ENCODE results near the gene PCGF6. TPM values are rescaled to one million over a fixed set of nuclear protein-coding genes. Genes with fewer than 3 reads are reported as not detected.

PCGF6 gene
- total RNA-seq, 8 experiments from 2014 or later, result 6.2 to 15.4 (median 7.9) TPM

DNA sequence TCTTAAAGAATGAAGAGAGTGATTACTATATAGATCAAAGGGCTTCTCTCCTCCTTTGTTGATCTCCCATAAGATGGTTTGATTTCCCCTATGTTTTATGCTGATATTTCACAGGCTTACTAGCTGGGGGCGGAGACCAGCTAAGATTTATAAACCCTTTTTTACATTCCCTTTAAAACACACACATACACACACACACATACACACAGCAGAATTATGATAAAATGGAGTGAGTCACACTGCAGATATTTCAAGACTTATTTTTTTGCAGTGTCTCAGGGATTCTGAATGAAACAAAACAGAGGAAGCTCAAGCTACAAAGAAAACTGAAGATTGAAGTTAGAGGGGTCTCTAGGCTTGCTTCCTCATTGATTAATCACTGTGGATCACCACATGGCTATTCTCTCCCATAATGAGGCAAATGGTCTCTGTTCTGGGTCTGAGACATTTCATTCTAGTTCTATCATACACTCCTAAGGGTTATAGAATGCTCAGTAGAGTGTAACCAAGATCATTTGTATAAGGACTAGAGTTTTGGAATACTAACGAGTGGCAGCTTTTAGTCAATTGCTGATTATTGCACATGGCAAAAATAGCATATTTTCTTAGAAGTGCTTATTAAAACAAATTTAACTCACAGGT lies 55.4 kb downstream of the PCGF6 start:
- Histone ChIP-seq H3K4me3 (no peak overlapping the region), H3K4me1 (replicated peaks in 1 of 2) (peaks cover 2 to 30% of the 10 kb centered on the region in 2 donors), H3K27ac (no peak overlapping the region)
- WGBS, 10 experiments, result 0 to 93% (median 39%) methylated on average over 1 to 2 of the region's 2 CpGs; no CpG with 5 or more reads in 3 of the 10 experiments
- peak; percentile 73 to 98 (median 90) for ATAC-seq (replicated peaks in 6 of 8)
- in situ Hi-C loops (cut with MboI; ENCODE audit: low pct_unique_long_range_greater_than_20kb in 2 of 9, low sequenced_read_pairs in 9 of 9, unreplicated experiment in 9 of 9), result no loop called here

DNA sequence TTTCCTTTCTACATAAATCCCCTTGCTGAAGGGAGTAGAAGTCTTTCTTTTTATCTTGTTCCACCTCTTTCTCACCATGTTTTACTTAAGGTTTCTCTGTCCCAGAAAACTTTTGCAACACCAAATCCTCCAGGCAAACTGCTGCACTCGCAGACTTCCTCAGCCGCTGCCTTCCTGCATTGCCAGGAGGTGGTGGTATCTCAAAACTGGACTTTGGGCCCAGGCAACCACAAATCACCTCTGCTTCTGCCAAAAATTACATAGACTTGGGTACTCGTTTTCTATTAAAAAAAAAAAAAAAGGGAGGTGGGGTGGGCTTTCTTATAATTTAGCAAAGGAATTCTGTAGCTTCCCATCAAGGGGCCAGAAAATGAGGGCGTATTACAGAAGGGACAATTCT lies 59.4 kb downstream of the PCGF6 start:
- H3K27ac ChIP-seq, result no peak overlapping the region
- in situ Hi-C loops (cut with MboI; ENCODE audit: low pct_unique_long_range_greater_than_20kb in 2 of 9, low sequenced_read_pairs in 9 of 9, unreplicated experiment in 9 of 9), result no loop called here
- 18 to 96% (median 70%) methylated on average over 2 to 4 of the region's 4 CpGs; no CpG with 5 or more reads in 4 of the 10 experiments for WGBS, 10 experiments
- H3K4me1 ChIP-seq (replicated peaks in 1 of 2), result peaks cover 2 to 18% of the 10 kb centered on the region in 2 donors
- H3K4me3 ChIP-seq, result no peak overlapping the region
- ATAC-seq (replicated peaks in 6 of 8), result no peak

DNA sequence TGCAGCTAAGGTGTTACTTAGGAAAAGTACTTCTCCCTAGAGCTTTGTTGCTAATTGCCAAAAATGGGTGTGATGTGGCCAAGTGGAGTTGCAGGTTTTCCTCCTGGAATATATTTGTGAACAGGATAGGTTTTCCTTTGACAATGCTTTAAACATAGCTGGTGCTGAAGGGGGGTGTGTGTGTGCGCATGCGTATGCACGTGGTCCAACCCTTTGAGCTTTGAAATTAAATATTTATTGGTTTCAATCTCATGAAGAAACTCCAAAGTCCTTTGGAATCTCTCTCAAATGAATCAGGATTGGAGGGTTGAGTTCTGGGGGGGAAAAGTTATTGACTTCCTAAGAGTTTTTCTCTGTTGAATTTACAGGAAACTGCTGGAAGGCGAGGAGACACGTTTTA lies 62.9 kb downstream of the PCGF6 start:
- Histone ChIP-seq H3K4me3 (no peak overlapping the region), H3K27ac (no peak overlapping the region), H3K4me1 (replicated peaks in 1 of 2) (peaks cover 0 to 10% of the 10 kb centered on the region in 2 donors)
- in situ Hi-C loops (cut with MboI; ENCODE audit: low pct_unique_long_range_greater_than_20kb in 2 of 9, low sequenced_read_pairs in 9 of 9, unreplicated experiment in 9 of 9), result no loop called here
- WGBS, 10 experiments, result 36 to 95% (median 70%) methylated on average over 2 to 5 of the region's 5 CpGs; no CpG with 5 or more reads in 2 of the 10 experiments
- no peak for ATAC-seq (replicated peaks in 6 of 8)

DNA sequence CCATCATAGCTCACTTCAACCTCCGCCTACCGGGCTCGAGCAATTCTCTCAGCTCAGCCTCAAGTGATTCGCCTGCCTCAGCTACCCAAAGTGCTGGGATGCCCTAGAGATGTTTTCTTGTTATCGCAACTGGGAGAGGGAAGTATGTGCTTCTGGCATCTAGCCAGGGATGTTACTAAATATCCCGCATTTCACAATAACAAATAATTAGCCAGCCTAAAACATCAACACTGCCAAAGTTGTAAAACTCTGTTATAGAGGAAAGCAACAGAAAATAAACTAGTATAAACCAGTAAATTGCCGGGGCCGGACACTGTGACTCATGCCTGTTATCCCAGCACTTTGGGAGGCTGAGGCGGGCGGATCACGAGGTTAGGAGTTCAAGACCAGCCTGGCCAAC lies 66.8 kb downstream of the PCGF6 start:
- no peak overlapping the region for H3K4me3 ChIP-seq
- H3K27ac ChIP-seq, result no peak overlapping the region
- H3K4me1 ChIP-seq (replicated peaks in 1 of 2), result peaks cover 3 to 15% of the 10 kb centered on the region in 2 donors
- WGBS, 10 experiments, result 35 to 100% (median 80%) methylated on average over 3 to 9 of the region's 11 CpGs; no CpG with 5 or more reads in 2 of the 10 experiments
- ATAC-seq (replicated peaks in 6 of 8), result no peak
- in situ Hi-C loops (cut with MboI; ENCODE audit: low pct_unique_long_range_greater_than_20kb in 2 of 9, low sequenced_read_pairs in 9 of 9, unreplicated experiment in 9 of 9), result no loop called here

DNA sequence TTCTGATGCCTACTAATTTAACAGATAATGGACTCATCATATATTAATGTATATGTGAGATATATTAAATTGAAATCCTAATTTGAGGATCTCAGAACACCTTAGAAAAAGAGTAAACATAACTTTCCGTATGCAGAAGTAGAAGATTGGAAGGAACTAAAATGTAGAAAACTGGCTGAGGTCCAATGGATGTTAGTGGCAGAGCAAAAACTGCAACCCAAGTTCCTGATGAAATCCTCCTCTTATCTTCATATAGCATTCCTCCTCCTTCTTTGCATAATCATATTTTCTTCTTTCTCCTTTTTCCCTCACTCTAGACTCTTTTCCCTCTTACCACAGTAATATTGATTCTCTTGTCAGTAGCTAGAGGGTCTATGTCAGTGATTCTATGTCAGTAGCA lies 68.0 kb downstream of the PCGF6 start:
- H3K4me3 ChIP-seq, result peak overlapping the region; percentile 60 to 98 (median 70)
- in situ Hi-C loops (cut with MboI; ENCODE audit: low pct_unique_long_range_greater_than_20kb in 2 of 9, low sequenced_read_pairs in 9 of 9, unreplicated experiment in 9 of 9), result no loop called here

DNA sequence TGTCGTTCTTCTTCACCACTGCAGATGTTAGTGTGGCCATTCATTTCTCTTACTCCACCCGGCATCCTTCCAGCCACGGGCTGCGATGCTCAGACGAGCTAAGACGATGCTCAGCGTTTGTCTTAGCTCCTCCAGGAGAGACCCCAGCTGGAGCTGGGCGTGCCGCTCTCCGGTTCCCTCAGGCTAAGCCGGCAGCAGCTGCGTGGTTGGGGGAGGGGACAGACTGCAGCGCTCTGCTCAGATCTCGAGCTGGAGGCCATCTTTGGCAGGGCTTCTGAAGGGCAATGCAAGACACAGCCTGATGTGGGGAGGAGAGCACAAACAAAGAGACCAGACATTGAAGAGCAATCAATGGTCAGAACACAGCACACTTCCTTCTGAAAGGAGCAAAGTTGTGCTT lies 69.2 kb downstream of the PCGF6 start:
- peak overlapping the region; percentile 56 to 85 for H3K27ac ChIP-seq
- H3K4me3 ChIP-seq, result peak overlapping the region; percentile 60 to 98 (median 70)
- peak; percentile 75 to 89 (median 79) for ATAC-seq (replicated peaks in 6 of 8)

More for the DNA sequence above, 68.0 kb downstream of the PCGF6 start:
- Histone ChIP-seq H3K4me1 (replicated peaks in 1 of 2) (peaks cover 3 to 15% of the 10 kb centered on the region in 2 donors), H3K27ac (peak overlapping the region in 1 of 2 donors; percentile 85)
- 29 to 100% (median 94%) methylated on average over 1 of the region's 1 CpG; no CpG with 5 or more reads in 2 of the 10 experiments for WGBS, 10 experiments
- ATAC-seq (replicated peaks in 6 of 8), result no peak

DNA sequence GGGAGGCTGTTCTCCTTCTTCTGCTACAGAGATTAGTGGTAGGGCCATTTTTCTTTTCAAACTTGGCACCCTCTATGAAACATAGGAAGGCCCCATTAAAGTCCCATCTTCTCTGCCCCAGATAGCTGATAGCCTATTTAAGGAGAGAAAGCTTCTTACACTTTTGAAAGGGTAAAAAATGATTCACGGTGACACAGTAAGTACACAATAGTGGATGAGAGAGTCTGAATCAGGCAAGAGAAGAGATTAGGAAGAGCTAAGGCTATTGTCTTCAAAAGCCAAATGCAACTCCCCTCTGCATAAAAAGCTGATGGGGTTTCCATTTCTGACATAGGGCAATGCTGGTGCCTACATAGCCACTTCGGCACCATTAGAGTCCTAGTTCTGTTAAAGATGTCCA lies 70.4 kb downstream of the PCGF6 start:
- Histone ChIP-seq H3K4me1 (replicated peaks in 1 of 2) (peaks cover 7 to 19% of the 10 kb centered on the region in 2 donors), H3K4me3 (peak overlapping the region; percentile 60 to 98 (median 70)), H3K27ac (peak overlapping the region; percentile 56 to 85)
- 0 to 100% (median 80%) methylated on average over 1 to 2 of the region's 2 CpGs; no CpG with 5 or more reads in 3 of the 10 experiments for WGBS, 10 experiments
- in situ Hi-C loops (cut with MboI; ENCODE audit: low pct_unique_long_range_greater_than_20kb in 2 of 9, low sequenced_read_pairs in 9 of 9, unreplicated experiment in 9 of 9), result no loop called here
- ATAC-seq (replicated peaks in 6 of 8), result no peak

More for the DNA sequence above, 69.2 kb downstream of the PCGF6 start:
- H3K4me1 ChIP-seq (replicated peaks in 1 of 2), result peaks cover 3 to 15% of the 10 kb centered on the region in 2 donors
- in situ Hi-C loops (cut with MboI; ENCODE audit: low pct_unique_long_range_greater_than_20kb in 2 of 9, low sequenced_read_pairs in 9 of 9, unreplicated experiment in 9 of 9), result no loop called here
- 0% methylated on average over 1 to 4 of the region's 14 CpGs; no CpG with 5 or more reads in 7 of the 10 experiments for WGBS, 10 experiments

DNA sequence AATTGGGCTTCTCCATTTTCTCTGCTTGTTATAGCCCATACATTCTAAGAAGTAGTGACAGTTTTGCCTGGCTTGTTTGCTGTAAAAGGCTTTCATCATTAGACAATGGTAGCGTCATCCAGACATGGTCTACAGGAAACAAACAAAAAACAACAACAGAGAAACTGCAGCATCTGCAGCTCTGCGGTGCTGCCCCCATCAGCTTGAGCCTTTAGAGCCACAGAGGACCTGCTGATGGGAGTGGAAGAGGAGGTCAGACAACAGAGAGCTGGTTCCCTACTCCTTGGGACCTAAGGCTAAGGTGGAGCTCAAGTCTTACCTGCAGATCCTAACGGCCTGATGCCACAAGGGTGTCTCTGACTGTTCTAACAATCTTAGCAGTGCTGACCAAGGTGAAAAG lies 70.9 kb downstream of the PCGF6 start:
- in situ Hi-C loops (cut with MboI; ENCODE audit: low pct_unique_long_range_greater_than_20kb in 2 of 9, low sequenced_read_pairs in 9 of 9, unreplicated experiment in 9 of 9), result no loop called here
- peak overlapping the region; percentile 60 to 98 (median 70) for H3K4me3 ChIP-seq
- whole genome bisulfite sequencing, 10 experiments, result 50 to 100% (median 70%) methylated on average over 1 to 2 of the region's 3 CpGs; no CpG with 5 or more reads in 5 of the 10 experiments
- H3K4me1 ChIP-seq (replicated peaks in 1 of 2), result peaks cover 7 to 19% of the 10 kb centered on the region in 2 donors
- H3K27ac ChIP-seq, result peak overlapping the region; percentile 24 to 36
- no peak for ATAC-seq (replicated peaks in 6 of 8)

DNA sequence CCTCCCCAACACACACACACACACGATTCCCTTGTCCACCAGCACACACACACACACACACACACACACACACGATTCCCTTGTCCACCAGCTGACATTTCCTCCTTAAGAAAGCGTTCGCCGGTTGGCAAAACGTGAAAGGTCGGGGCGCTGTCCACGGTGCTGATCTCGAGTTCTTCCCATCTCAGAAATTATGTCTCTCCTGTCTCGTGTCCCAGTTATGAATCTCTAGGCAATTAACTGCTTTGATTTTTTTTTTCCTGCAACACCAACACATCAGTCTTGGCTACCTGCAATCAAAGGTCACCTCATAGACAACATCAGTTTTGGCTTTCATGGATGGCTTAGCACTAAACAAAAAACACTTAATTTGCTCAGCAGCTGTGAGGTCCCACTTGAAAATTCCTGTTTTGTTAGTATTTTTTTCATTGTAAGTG lies 72.1 kb downstream of the PCGF6 start:
- whole genome bisulfite sequencing, 10 experiments, result 0 to 13% (median 1%) methylated on average over 2 to 10 of the region's 11 CpGs; no CpG with 5 or more reads in 4 of the 10 experiments
- ATAC-seq (replicated peaks in 6 of 8), result no peak
- peak overlapping the region; percentile 60 to 98 (median 70) for H3K4me3 ChIP-seq
- H3K4me1 ChIP-seq (replicated peaks in 1 of 2), result peaks cover 7 to 15% of the 10 kb centered on the region in 2 donors
- in situ Hi-C loops (cut with MboI; ENCODE audit: low pct_unique_long_range_greater_than_20kb in 2 of 9, low sequenced_read_pairs in 9 of 9, unreplicated experiment in 9 of 9), result no loop called here
- H3K27ac ChIP-seq, result peak overlapping the region in 1 of 2 donors; percentile 84

DNA sequence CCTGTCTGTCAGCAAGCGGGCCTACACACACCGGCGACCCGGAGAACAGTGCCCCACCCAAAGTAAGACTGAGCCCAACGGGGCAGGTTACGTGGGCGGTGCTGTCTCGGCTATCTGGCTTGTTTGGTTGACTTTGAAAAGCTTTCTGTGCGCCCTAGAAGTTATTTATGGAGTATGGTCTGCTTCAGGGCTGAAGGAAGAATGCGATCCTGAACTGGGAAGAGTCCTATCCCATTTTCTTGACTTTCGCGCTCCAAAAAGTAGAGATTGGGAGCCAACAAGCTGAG lies 72.5 kb downstream of the PCGF6 start:
- H3K27ac ChIP-seq, result peak overlapping the region in 1 of 2 donors; percentile 84
- peak overlapping the region; percentile 60 to 98 (median 70) for H3K4me3 ChIP-seq
- ATAC-seq (replicated peaks in 6 of 8), result no peak
- H3K4me1 ChIP-seq (replicated peaks in 1 of 2), result peaks cover 7 to 11% of the 10 kb centered on the region in 2 donors
- 0 to 55% (median 4%) methylated on average over 2 to 8 of the region's 12 CpGs; no CpG with 5 or more reads in 5 of the 10 experiments for WGBS, 10 experiments
- in situ Hi-C loops (cut with MboI; ENCODE audit: low pct_unique_long_range_greater_than_20kb in 2 of 9, low sequenced_read_pairs in 9 of 9, unreplicated experiment in 9 of 9), result no loop called here

DNA sequence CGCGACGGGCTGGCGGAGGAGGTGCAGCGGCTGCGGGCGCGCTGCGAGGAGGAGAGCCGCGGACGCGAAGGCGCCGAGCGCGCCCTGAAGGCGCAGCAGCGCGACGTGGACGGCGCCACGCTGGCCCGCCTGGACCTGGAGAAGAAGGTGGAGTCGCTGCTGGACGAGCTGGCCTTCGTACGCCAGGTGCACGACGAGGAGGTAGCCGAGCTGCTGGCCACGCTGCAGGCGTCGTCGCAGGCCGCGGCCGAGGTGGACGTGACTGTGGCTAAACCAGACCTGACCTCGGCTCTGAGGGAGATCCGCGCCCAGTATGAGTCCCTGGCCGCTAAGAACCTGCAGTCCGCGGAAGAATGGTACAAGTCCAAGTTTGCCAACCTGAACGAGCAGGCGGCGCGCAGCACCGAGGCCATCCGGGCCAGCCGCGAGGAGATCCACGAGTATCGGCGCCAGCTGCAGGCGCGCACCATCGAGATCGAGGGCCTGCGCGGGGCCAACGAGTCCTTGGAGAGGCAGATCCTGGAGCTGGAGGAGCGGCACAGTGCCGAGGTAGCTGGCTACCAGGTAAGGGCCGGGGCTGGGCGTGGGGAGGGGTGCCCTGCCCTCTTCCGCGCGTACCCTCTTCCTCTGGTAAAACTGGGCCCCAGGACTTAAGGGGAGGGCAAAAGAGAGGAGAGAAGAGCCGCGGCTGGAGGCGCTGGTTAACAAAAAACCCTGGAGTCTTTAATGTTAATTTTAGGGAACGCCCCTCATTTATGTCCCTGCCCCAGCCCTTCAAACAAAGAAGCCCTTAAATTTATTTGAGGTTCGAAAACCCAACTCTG lies 73.0 kb downstream of the PCGF6 start:
- peak overlapping the region; percentile 77 to 84 for H3K27ac ChIP-seq
- ATAC-seq (replicated peaks in 6 of 8), result peak in 1 of 8 experiments; percentile 1
- in situ Hi-C loops (cut with MboI; ENCODE audit: low pct_unique_long_range_greater_than_20kb in 2 of 9, low sequenced_read_pairs in 9 of 9, unreplicated experiment in 9 of 9), result no loop called here
- WGBS, 10 experiments, result 2 to 40% (median 12%) methylated on average over 1 to 17 of the region's 76 CpGs; no CpG with 5 or more reads in 5 of the 10 experiments
- H3K4me3 ChIP-seq, result peak overlapping the region; percentile 60 to 98 (median 70)
- peaks cover 7 to 9% of the 10 kb centered on the region in 2 donors for H3K4me1 ChIP-seq (replicated peaks in 1 of 2)

DNA sequence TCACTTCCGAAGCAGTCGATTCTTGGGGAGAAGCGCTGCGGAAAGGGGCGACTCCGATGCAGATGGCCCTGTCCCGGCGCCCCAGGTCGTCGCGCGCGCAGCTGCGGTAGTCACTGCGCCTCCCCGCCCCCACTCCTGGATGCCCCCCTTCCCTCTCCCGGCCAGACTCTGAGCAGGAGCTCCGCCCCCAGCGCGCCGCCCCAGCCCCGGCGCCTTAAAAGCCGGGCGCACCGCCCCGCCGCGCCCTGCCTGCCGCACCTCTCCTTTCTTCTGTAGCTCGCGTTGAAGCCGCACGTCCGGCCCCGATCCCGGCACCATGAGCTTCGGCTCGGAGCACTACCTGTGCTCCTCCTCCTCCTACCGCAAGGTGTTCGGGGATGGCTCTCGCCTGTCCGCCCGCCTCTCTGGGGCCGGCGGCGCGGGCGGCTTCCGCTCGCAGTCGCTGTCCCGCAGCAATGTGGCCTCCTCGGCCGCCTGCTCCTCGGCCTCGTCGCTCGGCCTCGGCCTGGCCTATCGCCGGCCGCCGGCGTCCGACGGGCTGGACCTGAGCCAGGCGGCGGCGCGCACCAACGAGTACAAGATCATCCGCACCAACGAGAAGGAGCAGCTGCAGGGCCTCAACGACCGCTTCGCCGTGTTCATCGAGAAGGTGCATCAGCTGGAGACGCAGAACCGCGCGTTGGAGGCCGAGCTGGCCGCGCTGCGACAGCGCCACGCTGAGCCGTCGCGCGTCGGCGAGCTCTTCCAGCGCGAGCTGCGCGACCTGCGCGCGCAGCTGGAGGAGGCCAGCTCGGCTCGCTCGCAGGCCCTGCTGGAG lies 73.8 kb downstream of the PCGF6 start, which contains the start of gene INA:
INA (plus strand) TSS at position 243 of the 817 bp plus-strand sequence; CDS start at position 317, 74 bp downstream.
- peak; percentile 18 to 81 (median 74) for ATAC-seq (replicated peaks in 6 of 8)
- peak within 1 kb of the TSS; percentile 60 to 98 (median 70) for H3K4me3 ChIP-seq
- in situ Hi-C loops (cut with MboI; ENCODE audit: low pct_unique_long_range_greater_than_20kb in 2 of 9, low sequenced_read_pairs in 9 of 9, unreplicated experiment in 9 of 9), result no loop called here
- H3K27ac ChIP-seq, result peak within 1 kb of the TSS; percentile 77 to 84
- peaks cover 4 to 7% of the 10 kb centered on the region in 2 donors for H3K4me1 ChIP-seq (replicated peaks in 1 of 2)
- 0 to 20% (median 1%) methylated on average over 1 to 39 of the region's 105 CpGs; no CpG with 5 or more reads in 6 of the 10 experiments for WGBS, 10 experiments

Measured in motor neuron (in vitro differentiated cells).